Panc1 (cell line): ENCODE measurements around the gene BLOC1S2. TPM values are rescaled to one million over a fixed set of nuclear protein-coding genes. Genes with fewer than 3 reads are reported as not detected.

Experiments used
- ATAC-seq: fragments of 200-7000 bp; cut with Tn5 transposase; 2 replicates; pipeline ENCODE4 v1.9.1; 2020; ENCODE audit warnings: mild to moderate bottlenecking, moderate library complexity
- BruUV-seq: library from RNA; stranded (reverse); fragments of 400-500 nt; replicated peaks from 2 replicates; lab custom pipeline; 2021; lab: Mats Ljungman, UMichigan
- CTCF ChIA-PET: fragments of 300-600 bp; sonication (Branson Sonifier 250); formaldehyde crosslinking; loops from one replicate; lab custom pipeline; 2022; ENCODE audit warnings: antibody characterized with exemption; lab: Charles Lee
- POLR2A ChIA-PET: fragments of 300-600 bp; sonication (Branson Sonifier 250); formaldehyde crosslinking; loops from one replicate; lab custom pipeline; 2022; ENCODE audit warnings: antibody characterized with exemption; lab: Charles Lee
- DNase-seq: peaks from one replicate; pipeline ENCODE4 v3.0.0-alpha.2; 2010; ENCODE audit warnings: low read depth, low spot score
- H3K27ac ChIP-seq: 2 replicates; pipeline ENCODE4 v1.5.1; 2011; ENCODE audit warnings: mild to moderate bottlenecking, low read length, inconsistent platforms
- H3K27me3 ChIP-seq: fragments of 200-500 bp; sonication (Bioruptor generic); 2 replicates; pipeline ENCODE4 v1.6.0; 2014; ENCODE audit warnings: low read length, inconsistent platforms; ENCODE audit not compliant: control insufficient read depth, insufficient read depth
- H3K36me3 ChIP-seq: fragments of 200-500 bp; sonication (Bioruptor generic); 2 replicates; pipeline ENCODE4 v1.5.1; 2014; ENCODE audit warnings: inconsistent platforms, mild to moderate bottlenecking, low read length, moderate library complexity; ENCODE audit not compliant: control insufficient read depth, insufficient read depth
- H3K4me1 ChIP-seq: 2 replicates; pipeline ENCODE4 v1.5.1; 2011; ENCODE audit warnings: inconsistent platforms, mild to moderate bottlenecking, low read length, moderate library complexity; ENCODE audit not compliant: control insufficient read depth, insufficient read depth
- H3K4me3 ChIP-seq, 2 experiments: 2 replicates each; pipeline ENCODE4 v1.5.1; 2011 to 2012; ENCODE audit warnings: low read depth in 2 of 2, low read length in 2 of 2, mild to moderate bottlenecking in 2 of 2, inconsistent platforms in 1 of 2, moderate library complexity in 1 of 2
- H3K9me3 ChIP-seq: fragments of 200-500 bp; sonication (Bioruptor generic); 2 replicates; pipeline ENCODE4 v1.5.1; 2014; ENCODE audit warnings: low read depth, mild to moderate bottlenecking, inconsistent platforms, low read length, moderate library complexity; ENCODE audit not compliant: control insufficient read depth, insufficient read depth
- POLR2AphosphoS5 ChIP-seq: IDR thresholded peaks from 2 replicates; pipeline ENCODE4 v1.6.1; 2012; ENCODE audit warnings: mild to moderate bottlenecking, low read depth, low read length, moderate library complexity
- SIN3A ChIP-seq: IDR thresholded peaks from 2 replicates; pipeline ENCODE4 v1.6.1; 2012; ENCODE audit warnings: low read depth, mild to moderate bottlenecking, low read length, moderate library complexity, borderline replicate concordance; ENCODE audit not compliant: insufficient read depth
- TCF7L2 ChIP-seq: IDR thresholded peaks from 2 replicates; pipeline ENCODE4 v1.6.1; 2011; ENCODE audit warnings: mild to moderate bottlenecking, low read depth, low read length, inconsistent platforms
- in situ Hi-C: cut with HindIII; loops from 2 replicates; pipeline ENCODE4 v1.10.0; 2016; ENCODE audit warnings: low sequenced_read_pairs, low pct_unique_long_range_greater_than_20kb
- intact Hi-C: fragments of 100-400 bp; cut with micrococcal nuclease; formaldehyde crosslinking; loops from one replicate; pipeline ENCODE4 v1.10.0; 2022; ENCODE audit not compliant: unreplicated experiment
- total RNA-seq: library from RNA; stranded (reverse); gene quantifications from one replicate; pipeline ENCODE4 v1.2.1, GENCODE V29; 2021; ENCODE audit not compliant: unreplicated experiment
- TF ChIP-seq, protein P1 (sequence below), 2 experiments: IDR thresholded peaks; 2 replicates each; pipeline ENCODE4 v1.6.1; 2011 to 2012; ENCODE audit warnings: low read depth in 2 of 2, control low read depth in 1 of 2, low read length in 1 of 2, mild to moderate bottlenecking in 1 of 2, moderate library complexity in 1 of 2; ENCODE audit not compliant: insufficient read depth in 1 of 2
- TF ChIP-seq, protein P2 (sequence below): fragments of 450-650 bp; IDR thresholded peaks from 2 replicates; pipeline ENCODE4 v1.5.1; 2017; ENCODE audit warnings: mild to moderate bottlenecking

The BLOC1S2 gene
- total RNA-seq, 1 experiment from 2014 or later = 39.3 TPM

DNA sequence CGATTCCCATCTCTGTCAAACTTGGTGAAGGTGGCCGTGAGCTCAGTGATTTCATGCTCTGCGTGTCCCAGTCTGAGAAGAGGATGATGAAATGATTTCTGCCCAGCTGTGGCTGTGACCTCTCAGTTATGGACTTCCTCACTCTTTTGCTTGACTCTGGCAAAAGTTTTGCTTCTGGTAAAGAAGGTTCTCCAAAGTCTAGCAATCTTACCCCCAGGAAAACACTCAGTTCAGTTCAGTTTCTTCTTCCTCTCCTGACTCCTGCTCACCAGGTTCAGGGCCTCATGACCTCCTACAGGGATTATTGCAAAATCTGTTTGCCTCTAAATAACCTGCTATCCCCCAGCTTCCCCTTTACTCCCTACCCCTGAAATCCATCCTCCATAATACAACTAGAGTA is 4.9 kb upstream of the BLOC1S2 start:
- no TSS peak for BruUV-seq
- in situ Hi-C loops (no loop called here), intact Hi-C loops (no loop called here)
- POLR2A ChIA-PET = interaction anchor here (0.6 kb wide), 1 partner anchor 450 kb away, joined by 3 read pairs; no protein-coding TSS in a partner anchor
- DNase-seq (no peak), ATAC-seq (no peak)
- H3K36me3 ChIP-seq = no peaks in the 10 kb centered on the region; the same call in 1 of the 2 replicates
- CTCF ChIA-PET = no interaction called here
- H3K4me3 ChIP-seq = no peak overlapping the region
- no peak overlapping the region for H3K27ac ChIP-seq
- H3K4me1 ChIP-seq = peaks cover 6% of the 10 kb centered on the region
- TF ChIP-seq POLR2AphosphoS5 = no peak
- TF ChIP-seq, protein P1, sequence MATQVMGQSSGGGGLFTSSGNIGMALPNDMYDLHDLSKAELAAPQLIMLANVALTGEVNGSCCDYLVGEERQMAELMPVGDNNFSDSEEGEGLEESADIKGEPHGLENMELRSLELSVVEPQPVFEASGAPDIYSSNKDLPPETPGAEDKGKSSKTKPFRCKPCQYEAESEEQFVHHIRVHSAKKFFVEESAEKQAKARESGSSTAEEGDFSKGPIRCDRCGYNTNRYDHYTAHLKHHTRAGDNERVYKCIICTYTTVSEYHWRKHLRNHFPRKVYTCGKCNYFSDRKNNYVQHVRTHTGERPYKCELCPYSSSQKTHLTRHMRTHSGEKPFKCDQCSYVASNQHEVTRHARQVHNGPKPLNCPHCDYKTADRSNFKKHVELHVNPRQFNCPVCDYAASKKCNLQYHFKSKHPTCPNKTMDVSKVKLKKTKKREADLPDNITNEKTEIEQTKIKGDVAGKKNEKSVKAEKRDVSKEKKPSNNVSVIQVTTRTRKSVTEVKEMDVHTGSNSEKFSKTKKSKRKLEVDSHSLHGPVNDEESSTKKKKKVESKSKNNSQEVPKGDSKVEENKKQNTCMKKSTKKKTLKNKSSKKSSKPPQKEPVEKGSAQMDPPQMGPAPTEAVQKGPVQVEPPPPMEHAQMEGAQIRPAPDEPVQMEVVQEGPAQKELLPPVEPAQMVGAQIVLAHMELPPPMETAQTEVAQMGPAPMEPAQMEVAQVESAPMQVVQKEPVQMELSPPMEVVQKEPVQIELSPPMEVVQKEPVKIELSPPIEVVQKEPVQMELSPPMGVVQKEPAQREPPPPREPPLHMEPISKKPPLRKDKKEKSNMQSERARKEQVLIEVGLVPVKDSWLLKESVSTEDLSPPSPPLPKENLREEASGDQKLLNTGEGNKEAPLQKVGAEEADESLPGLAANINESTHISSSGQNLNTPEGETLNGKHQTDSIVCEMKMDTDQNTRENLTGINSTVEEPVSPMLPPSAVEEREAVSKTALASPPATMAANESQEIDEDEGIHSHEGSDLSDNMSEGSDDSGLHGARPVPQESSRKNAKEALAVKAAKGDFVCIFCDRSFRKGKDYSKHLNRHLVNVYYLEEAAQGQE (IDR thresholded peaks at IDR 0.05; ENCODE audit: insufficient read depth in 1 of 2, low read depth in 2 of 2, low read length in 1 of 2) = no peak
- TF ChIP-seq SIN3A = no peak
- H3K27me3 ChIP-seq = peaks cover 6% of the 10 kb centered on the region
- no peaks in the 10 kb centered on the region for H3K9me3 ChIP-seq

DNA sequence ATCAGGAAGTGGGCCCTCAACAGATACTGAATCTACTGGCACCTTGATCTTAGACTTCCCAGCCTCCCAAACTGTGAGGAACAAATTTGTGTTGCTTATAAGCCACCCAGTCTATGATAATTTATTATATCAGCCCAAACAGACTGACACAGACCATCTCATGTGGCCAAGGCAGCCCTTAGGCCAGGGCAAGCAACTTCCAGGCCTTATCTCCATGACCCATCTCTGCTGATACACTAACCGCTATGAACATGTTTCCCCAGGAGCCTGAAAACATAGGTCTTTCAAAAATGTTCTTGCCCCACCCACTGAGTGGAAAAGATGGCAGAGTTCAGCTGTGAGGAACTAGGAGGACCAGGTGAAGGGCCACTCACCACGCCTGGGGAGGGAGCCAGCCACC is 3.2 kb upstream of the BLOC1S2 start:
- ATAC-seq (no peak), DNase-seq (no peak)
- BruUV-seq = no TSS peak
- no peak overlapping the region for H3K27ac ChIP-seq
- no peaks in the 10 kb centered on the region for H3K9me3 ChIP-seq
- no peak for TF ChIP-seq SIN3A
- TF ChIP-seq, protein P2, sequence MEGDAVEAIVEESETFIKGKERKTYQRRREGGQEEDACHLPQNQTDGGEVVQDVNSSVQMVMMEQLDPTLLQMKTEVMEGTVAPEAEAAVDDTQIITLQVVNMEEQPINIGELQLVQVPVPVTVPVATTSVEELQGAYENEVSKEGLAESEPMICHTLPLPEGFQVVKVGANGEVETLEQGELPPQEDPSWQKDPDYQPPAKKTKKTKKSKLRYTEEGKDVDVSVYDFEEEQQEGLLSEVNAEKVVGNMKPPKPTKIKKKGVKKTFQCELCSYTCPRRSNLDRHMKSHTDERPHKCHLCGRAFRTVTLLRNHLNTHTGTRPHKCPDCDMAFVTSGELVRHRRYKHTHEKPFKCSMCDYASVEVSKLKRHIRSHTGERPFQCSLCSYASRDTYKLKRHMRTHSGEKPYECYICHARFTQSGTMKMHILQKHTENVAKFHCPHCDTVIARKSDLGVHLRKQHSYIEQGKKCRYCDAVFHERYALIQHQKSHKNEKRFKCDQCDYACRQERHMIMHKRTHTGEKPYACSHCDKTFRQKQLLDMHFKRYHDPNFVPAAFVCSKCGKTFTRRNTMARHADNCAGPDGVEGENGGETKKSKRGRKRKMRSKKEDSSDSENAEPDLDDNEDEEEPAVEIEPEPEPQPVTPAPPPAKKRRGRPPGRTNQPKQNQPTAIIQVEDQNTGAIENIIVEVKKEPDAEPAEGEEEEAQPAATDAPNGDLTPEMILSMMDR = no peak
- no peak for TF ChIP-seq POLR2AphosphoS5
- no peak for TF ChIP-seq TCF7L2
- TF ChIP-seq, protein P1 (IDR thresholded peaks at IDR 0.05; ENCODE audit: insufficient read depth in 1 of 2, low read depth in 2 of 2, low read length in 1 of 2) = no peak
- peaks cover 13% of the 10 kb centered on the region for H3K4me1 ChIP-seq
- POLR2A ChIA-PET = no interaction called here
- CTCF ChIA-PET = no interaction called here
- in situ Hi-C loops = no loop called here
- no peaks in the 10 kb centered on the region; the same call in 1 of the 2 replicates for H3K36me3 ChIP-seq
- intact Hi-C loops = no loop called here
- peaks cover 6% of the 10 kb centered on the region for H3K27me3 ChIP-seq
- H3K4me3 ChIP-seq = no peak overlapping the region
